ENCODE results near the gene ERBB4. TPM values are rescaled to one million over a fixed set of nuclear protein-coding genes. Genes with fewer than 3 reads are reported as not detected.

Gene ERBB4
- total and polyA plus RNA-seq, 2 of the 8 experiments (the other 6 are each of a cell fraction or from before 2014, with no cell fraction given): 0.34 to 1.3 TPM

DNA sequence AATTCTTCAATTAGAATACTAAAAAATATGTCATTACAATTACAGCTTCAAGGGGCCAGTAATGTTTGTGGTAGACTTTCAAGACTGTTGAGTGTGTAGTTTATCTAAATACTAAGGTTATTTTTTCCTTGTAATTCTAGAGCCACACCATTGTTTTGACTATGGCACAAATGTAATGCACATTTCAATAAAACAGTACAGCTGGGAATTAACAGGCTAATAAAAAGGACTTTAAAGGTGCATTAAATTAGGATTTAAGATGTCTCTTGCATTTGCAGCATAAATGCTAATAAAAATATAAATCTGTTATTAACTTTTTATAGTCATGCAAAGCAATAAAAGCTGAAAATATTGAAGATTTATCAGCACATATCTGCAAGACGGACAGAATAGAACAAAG is 344.8 kb downstream of the ERBB4 start:
- Histone ChIP-seq H3K27ac (ENCODE audit: low read depth, low read length) (no peak overlapping the region), H3K4me3 (ENCODE audit: extremely low read depth in 1 of 4, insufficient read depth in 2 of 4, low read depth in 3 of 4, low read length in 4 of 4) (no peak overlapping the region), H3K18ac (ENCODE audit: extremely low read depth, low read length) (no peak overlapping the region), H3K79me2 (ENCODE audit: control insufficient read depth in 1 of 2, insufficient read depth in 2 of 2, low read length in 2 of 2) (no peaks in the 10 kb centered on the region), H2BK5ac (ENCODE audit: low read depth, low read length) (no peak overlapping the region), H2BK15ac (ENCODE audit: low read length) (no peak overlapping the region), H2AFZ (ENCODE audit: low read length) (no peak overlapping the region), H3K27me3 (replicated peaks in 1 of 4; ENCODE audit: control insufficient read depth in 3 of 4, extremely low read depth in 1 of 4, insufficient read depth in 3 of 4, low read length in 3 of 4) (no peaks in the 10 kb centered on the region), H3K79me1 (ENCODE audit: low read depth, low read length) (no peaks in the 10 kb centered on the region), H4K8ac (ENCODE audit: extremely low read depth, insufficient read depth, low read length) (no peak overlapping the region), H3K4ac (replicated peaks; ENCODE audit: insufficient read length, low read depth, low read length) (no peak overlapping the region), H3K56ac (replicated peaks; ENCODE audit: insufficient read length, low read depth, low read length) (no peak overlapping the region), H3K9ac (replicated peaks in 1 of 4; ENCODE audit: extremely low read depth in 1 of 4, low read depth in 3 of 4, low read length in 3 of 4) (no peak overlapping the region), H3K23ac (ENCODE audit: insufficient read length) (no peak overlapping the region), H3K9me3 (ENCODE audit: insufficient read depth in 2 of 2, low read depth in 1 of 2, low read length in 1 of 2) (no peaks in the 10 kb centered on the region), H2BK12ac (ENCODE audit: low read depth, low read length) (no peak overlapping the region), H3K4me2 (ENCODE audit: insufficient read depth in 1 of 2, low read depth in 2 of 2, low read length in 2 of 2) (no peak overlapping the region), H3K14ac (ENCODE audit: insufficient read length) (no peak overlapping the region), H4K5ac (ENCODE audit: insufficient read length, low read depth, low read length) (no peak overlapping the region), H3K36me3 (ENCODE audit: control insufficient read depth in 2 of 4, insufficient read depth in 4 of 4, low read length in 3 of 4) (no peaks in the 10 kb centered on the region), H2BK20ac (ENCODE audit: low read length) (no peak overlapping the region), H2BK120ac (replicated peaks; ENCODE audit: low read depth, low read length) (no peak overlapping the region), H2AK5ac (ENCODE audit: low read depth, low read length) (no peak overlapping the region), H3K23me2 (ENCODE audit: low read depth, low read length) (no peaks in the 10 kb centered on the region; the same call in 1 of the 2 replicates), H3K4me1 (replicated peaks in 1 of 4; ENCODE audit: control insufficient read depth in 3 of 4, insufficient read depth in 4 of 4, low read length in 3 of 4) (no peaks in the 10 kb centered on the region), H4K91ac (replicated peaks; ENCODE audit: insufficient read length, low read length) (no peak overlapping the region), H4K20me1 (replicated peaks in 1 of 2; ENCODE audit: control insufficient read depth in 1 of 2, insufficient read depth in 2 of 2, low read length in 2 of 2) (no peaks in the 10 kb centered on the region)
- DNase-seq (ENCODE audit: low read depth in 1 of 2, low spot score in 2 of 2) (no peak), FAIRE-seq (no peak)
- 85% methylated on average over 1 of the region's 1 CpG; no CpG with 5 or more reads in 1 of the 2 experiments for whole genome bisulfite sequencing, 2 experiments (ENCODE audit: extremely low coverage in 1 of 2, insufficient coverage in 1 of 2, insufficient read length in 1 of 2, insufficient replicate concordance in 2 of 2, low coverage in 1 of 2, low lambda C conversion rate in 2 of 2, missing lambda C conversion rate in 1 of 2)
- ChIA-PET POLR2A (ENCODE audit: partially characterized antibody) (no interaction called here), CTCF (ENCODE audit: partially characterized antibody) (interaction anchor here (1.2 kb wide), 1 partner anchor 189 kb away, joined by 6 read pairs; no protein-coding TSS in a partner anchor)
- TF ChIP-seq RAD21 (IDR thresholded peaks at IDR 0.05 in 1 of 2, conservative IDR thresholded peaks at IDR 0.05 in 1 of 2; ENCODE audit: low read depth in 2 of 2, low read length in 2 of 2): no peak
- TF ChIP-seq RFX5 (IDR thresholded peaks at IDR 0.05; ENCODE audit: borderline replicate concordance, low read depth, low read length): no peak
- TF ChIP-seq TAF1 (IDR thresholded peaks at IDR 0.05; ENCODE audit: low read depth, low read length): no peak
- TF ChIP-seq, protein P1, sequence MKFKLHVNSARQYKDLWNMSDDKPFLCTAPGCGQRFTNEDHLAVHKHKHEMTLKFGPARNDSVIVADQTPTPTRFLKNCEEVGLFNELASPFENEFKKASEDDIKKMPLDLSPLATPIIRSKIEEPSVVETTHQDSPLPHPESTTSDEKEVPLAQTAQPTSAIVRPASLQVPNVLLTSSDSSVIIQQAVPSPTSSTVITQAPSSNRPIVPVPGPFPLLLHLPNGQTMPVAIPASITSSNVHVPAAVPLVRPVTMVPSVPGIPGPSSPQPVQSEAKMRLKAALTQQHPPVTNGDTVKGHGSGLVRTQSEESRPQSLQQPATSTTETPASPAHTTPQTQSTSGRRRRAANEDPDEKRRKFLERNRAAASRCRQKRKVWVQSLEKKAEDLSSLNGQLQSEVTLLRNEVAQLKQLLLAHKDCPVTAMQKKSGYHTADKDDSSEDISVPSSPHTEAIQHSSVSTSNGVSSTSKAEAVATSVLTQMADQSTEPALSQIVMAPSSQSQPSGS (IDR thresholded peaks at IDR 0.05; ENCODE audit: low read length): no peak
